H9 (cell line): ENCODE data around the gene RYR1. TPM values are rescaled to one million over a fixed set of nuclear protein-coding genes. Genes with fewer than 3 reads are reported as not detected.

Source experiments
- DNase-seq: peaks from one replicate; pipeline ENCODE4 v3.0.0-alpha.2; 2017
- H2AFZ ChIP-seq: one replicate; pipeline ENCODE4 v1.6.1; 2013; ENCODE audit warnings: mild to moderate bottlenecking, low read length, control low read depth, moderate library complexity
- H2AK5ac ChIP-seq: 2 replicates; pipeline ENCODE4 v1.6.1; 2013; ENCODE audit warnings: low read length, control low read depth, mixed read lengths; ENCODE audit not compliant: insufficient read length
- H2BK120ac ChIP-seq: one replicate; pipeline ENCODE4 v1.6.1; 2013; ENCODE audit warnings: low read depth, mild to moderate bottlenecking, low read length, control low read depth, inconsistent platforms; ENCODE audit not compliant: poor library complexity, severe bottlenecking
- H2BK12ac ChIP-seq: 2 replicates; pipeline ENCODE4 v1.6.1; 2013; ENCODE audit warnings: low read length, control low read depth, mixed read lengths, low read depth; ENCODE audit not compliant: insufficient read length
- H2BK15ac ChIP-seq: 2 replicates; pipeline ENCODE4 v1.6.1; 2013; ENCODE audit warnings: low read depth, low read length, control low read depth
- H2BK20ac ChIP-seq: one replicate; pipeline ENCODE4 v1.6.1; 2013; ENCODE audit warnings: low read depth, mild to moderate bottlenecking, low read length, control low read depth, inconsistent platforms; ENCODE audit not compliant: poor library complexity, severe bottlenecking
- H2BK5ac ChIP-seq: 2 replicates; pipeline ENCODE4 v1.6.1; 2013; ENCODE audit warnings: low read length, control low read depth, mixed read lengths; ENCODE audit not compliant: insufficient read length
- H3K14ac ChIP-seq: 2 replicates; pipeline ENCODE4 v1.6.1; 2013; ENCODE audit warnings: low read length, control low read depth; ENCODE audit not compliant: insufficient read depth
- H3K18ac ChIP-seq: 2 replicates; pipeline ENCODE4 v1.6.1; 2013; ENCODE audit warnings: low read depth, mild to moderate bottlenecking, mixed read lengths, low read length, control low read depth; ENCODE audit not compliant: insufficient read length
- H3K23ac ChIP-seq: 2 replicates; pipeline ENCODE4 v1.6.1; 2013; ENCODE audit warnings: low read length, control low read depth, mixed read lengths, low read depth; ENCODE audit not compliant: insufficient read length
- H3K23me2 ChIP-seq: 2 replicates; pipeline ENCODE4 v1.6.1; 2013; ENCODE audit warnings: low read depth, mild to moderate bottlenecking, mixed read lengths, low read length, control low read depth; ENCODE audit not compliant: insufficient read length, poor library complexity, severe bottlenecking
- H3K27ac ChIP-seq: 2 replicates; pipeline ENCODE4 v1.5.1; 2013; ENCODE audit warnings: low read length, control low read depth, mixed read lengths, low read depth; ENCODE audit not compliant: insufficient read length
- H3K27me3 ChIP-seq: 2 replicates; pipeline ENCODE4 v1.6.1; 2013; ENCODE audit warnings: low read length, control low read depth, inconsistent platforms; ENCODE audit not compliant: insufficient read depth
- H3K4ac ChIP-seq: 2 replicates; pipeline ENCODE4 v1.6.1; 2013; ENCODE audit warnings: low read depth, mild to moderate bottlenecking, control low read depth, inconsistent platforms, low read length, moderate library complexity
- H3K4me1 ChIP-seq: 2 replicates; pipeline ENCODE4 v1.6.1; 2013; ENCODE audit warnings: low read length, control low read depth, inconsistent platforms; ENCODE audit not compliant: insufficient read depth
- H3K4me2 ChIP-seq: 2 replicates; pipeline ENCODE4 v1.6.1; 2013; ENCODE audit warnings: low read length, control low read depth, mixed read lengths; ENCODE audit not compliant: insufficient read length, insufficient read depth
- H3K56ac ChIP-seq: 2 replicates; pipeline ENCODE4 v1.6.1; 2013; ENCODE audit warnings: low read depth, mild to moderate bottlenecking, mixed read lengths, low read length, control low read depth; ENCODE audit not compliant: insufficient read length
- H3K79me1 ChIP-seq: 2 replicates; pipeline ENCODE4 v1.6.1; 2013; ENCODE audit warnings: low read depth, mild to moderate bottlenecking, moderate library complexity, low read length, control low read depth, inconsistent platforms; ENCODE audit not compliant: insufficient read depth, poor library complexity, severe bottlenecking
- H3K79me2 ChIP-seq: 2 replicates; pipeline ENCODE4 v1.6.1; 2013; ENCODE audit warnings: low read length, control low read depth, inconsistent platforms; ENCODE audit not compliant: insufficient read depth
- H3K9ac ChIP-seq: 2 replicates; pipeline ENCODE4 v1.6.1; 2013; ENCODE audit warnings: low read length, control low read depth, mixed read lengths; ENCODE audit not compliant: insufficient read length; ENCODE audit errors: extremely low read depth
- H3K9me3 ChIP-seq: one replicate; pipeline ENCODE4 v1.6.1; 2013; ENCODE audit warnings: low read depth, low read length, inconsistent platforms; ENCODE audit not compliant: control insufficient read depth
- H3T11ph ChIP-seq: one replicate; pipeline ENCODE4 v1.6.1; 2013; ENCODE audit warnings: mild to moderate bottlenecking, low read length, control low read depth, inconsistent platforms
- H4K20me1 ChIP-seq: one replicate; pipeline ENCODE4 v1.6.1; 2013; ENCODE audit not compliant: control insufficient read depth, insufficient read length, insufficient read depth
- H4K5ac ChIP-seq: 2 replicates; pipeline ENCODE4 v1.6.1; 2013; ENCODE audit warnings: low read depth, mild to moderate bottlenecking, mixed read lengths, low read length, control low read depth; ENCODE audit not compliant: insufficient read length
- H4K8ac ChIP-seq: replicated peaks from 2 replicates; pipeline ENCODE4 v1.6.1; 2013; ENCODE audit warnings: low read length, control low read depth, mixed read lengths, low read depth; ENCODE audit not compliant: insufficient read length
- H4K91ac ChIP-seq: 2 replicates; pipeline ENCODE4 v1.6.1; 2013; ENCODE audit warnings: low read depth, mild to moderate bottlenecking, moderate library complexity, mixed read lengths, low read length, control low read depth; ENCODE audit not compliant: insufficient read length
- H3K27ac Mint-ChIP-seq, 3 experiments: 2 replicates in 2 of 3; 3 replicates in 1 of 3; pipeline ENCODE4 v1.8.0; 2020 to 2021; ENCODE audit warnings: mixed read lengths in 3 of 3, mild to moderate bottlenecking in 1 of 3, moderate library complexity in 1 of 3
- H3K27me3 Mint-ChIP-seq: 2 replicates; pipeline ENCODE4 v1.8.0; 2021; ENCODE audit warnings: low read depth, mild to moderate bottlenecking, moderate library complexity, mixed read lengths
- H3K36me3 Mint-ChIP-seq, 3 experiments: 2 replicates in 2 of 3; 3 replicates in 1 of 3; pipeline ENCODE4 v1.8.0; 2020 to 2021; ENCODE audit warnings: low read depth in 3 of 3, mixed read lengths in 3 of 3; ENCODE audit not compliant: insufficient read depth in 1 of 3
- H3K4me1 Mint-ChIP-seq, 2 experiments: 2 replicates each; pipeline ENCODE4 v1.8.0; 2020; ENCODE audit warnings: mixed read lengths in 2 of 2
- H3K4me3 Mint-ChIP-seq, 2 experiments: 2 replicates in 1 of 2; 3 replicates in 1 of 2; pipeline ENCODE4 v1.8.0; 2020 to 2021; ENCODE audit warnings: mild to moderate bottlenecking in 2 of 2, mixed read lengths in 2 of 2, moderate library complexity in 1 of 2
- H3K9me3 Mint-ChIP-seq, 2 experiments: 2 replicates in 1 of 2; 3 replicates in 1 of 2; pipeline ENCODE4 v1.8.0; 2020; ENCODE audit warnings: mild to moderate bottlenecking in 2 of 2, mixed read lengths in 2 of 2, moderate library complexity in 1 of 2
- CTCF ChIP-seq: fragments of 200-600 bp; sonication (generic); conservative IDR thresholded peaks from 3 replicates; pipeline ENCODE4 v1.8.0; 2021; ENCODE audit warnings: antibody characterized with exemption, mild to moderate bottlenecking
- WGBS: extraction: QIAGEN DNeasy Blood & Tissue Kit; methylation state at CpG from one replicate; pipeline ENCODE4 v1.1.7; 2013; ENCODE audit warnings: missing lambda C conversion rate, low lambda C conversion rate, mixed read lengths; ENCODE audit not compliant: insufficient read length; ENCODE audit errors: extremely low coverage; 5-methylcytosine and 5-hydroxymethylcytosine counted together
- total RNA-seq: library from RNA; stranded (reverse); gene quantifications from 2 replicates; pipeline ENCODE4 v1.2.1, GENCODE V29; 2021

Gene RYR1
- total RNA-seq, 1 experiment from 2014 or later: 8.9 TPM

DNA sequence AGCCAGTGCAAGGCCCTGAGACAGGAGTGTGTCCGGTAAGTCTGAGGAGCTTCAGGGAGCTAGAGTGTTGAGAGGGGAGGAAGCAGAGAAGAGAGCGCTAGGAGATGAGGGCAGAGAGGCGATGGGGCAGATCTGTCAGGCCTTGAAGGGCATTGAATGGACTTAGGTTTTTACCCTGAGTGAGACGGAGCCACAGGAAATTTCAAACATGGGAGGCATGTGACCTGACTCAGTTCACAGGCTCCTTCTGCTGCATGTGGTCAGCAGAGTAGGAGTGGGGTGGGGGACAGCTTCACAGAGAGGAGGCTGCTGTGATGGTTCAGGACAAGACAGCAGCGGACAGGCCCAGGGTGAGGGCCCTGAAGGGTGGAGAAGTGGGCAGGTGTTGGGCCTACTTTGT is 33.1 kb upstream of the RYR1 start:
- no CpG with 5 or more reads among the region's 5 CpGs for WGBS

More for the DNA sequence above, 33.1 kb upstream of the RYR1 start:
- H2BK15ac ChIP-seq: no peak overlapping the region
- H2AFZ ChIP-seq: no peak overlapping the region
- Mint-ChIP-seq H3K27me3 (peaks cover 64% of the 10 kb centered on the region), H3K4me3 (peak overlapping the region in 1 of 2 experiments; percentile 27; a peak in 1 of 5 replicates), H3K27ac (no peak overlapping the region), H3K36me3 (peaks cover 7 to 13% (median 13%) of the 10 kb centered on the region in 3 experiments), H3K9me3 (no peaks in the 10 kb centered on the region), H3K4me1 (peaks cover 2 to 6% of the 10 kb centered on the region in 2 experiments; a peak in 2 of 4 replicates)
- H3K9me3 ChIP-seq: no peaks in the 10 kb centered on the region
- H3K79me2 ChIP-seq: no peaks in the 10 kb centered on the region
- H3K23me2 ChIP-seq: peaks cover 5% of the 10 kb centered on the region
- H4K20me1 ChIP-seq: no peaks in the 10 kb centered on the region
- H3K79me1 ChIP-seq: no peaks in the 10 kb centered on the region
- no peak for TF ChIP-seq CTCF
- peaks cover 3% of the 10 kb centered on the region; the same call in 1 of the 2 replicates for H3K27me3 ChIP-seq
- no peak overlapping the region for H2AK5ac ChIP-seq
- H3K18ac ChIP-seq: no peak overlapping the region
- H3K27ac ChIP-seq: no peak overlapping the region
- no peak overlapping the region for H3T11ph ChIP-seq
- no peak overlapping the region for H2BK5ac ChIP-seq
- H3K9ac ChIP-seq: no peak overlapping the region
- no peaks in the 10 kb centered on the region for H3K4me1 ChIP-seq
- no peak overlapping the region for H2BK120ac ChIP-seq
- H3K56ac ChIP-seq: no peak overlapping the region
- H3K4me2 ChIP-seq: no peak overlapping the region
- H4K8ac ChIP-seq: no peak overlapping the region
- no peak for DNase-seq
- no peak overlapping the region for H3K23ac ChIP-seq
- no peak overlapping the region for H3K14ac ChIP-seq
- H2BK12ac ChIP-seq: no peak overlapping the region
- no peak overlapping the region for H2BK20ac ChIP-seq
- H4K5ac ChIP-seq: no peak overlapping the region
- no peak overlapping the region for H4K91ac ChIP-seq
- no peak overlapping the region for H3K4ac ChIP-seq
